ENCODE results near the gene NRP1.
A peak's percentile ranks its signal among the peaks of the same experiment; 100 is the strongest.

NRP1 gene

GRCh38 chr10:33256458-33256857 lies 78.0 kb downstream of the NRP1 start:
- no peak for DNase-seq

GRCh38 chr10:33254556-33255160 lies 79.8 kb downstream of the NRP1 start:
- DNase-seq = no peak

DNA sequence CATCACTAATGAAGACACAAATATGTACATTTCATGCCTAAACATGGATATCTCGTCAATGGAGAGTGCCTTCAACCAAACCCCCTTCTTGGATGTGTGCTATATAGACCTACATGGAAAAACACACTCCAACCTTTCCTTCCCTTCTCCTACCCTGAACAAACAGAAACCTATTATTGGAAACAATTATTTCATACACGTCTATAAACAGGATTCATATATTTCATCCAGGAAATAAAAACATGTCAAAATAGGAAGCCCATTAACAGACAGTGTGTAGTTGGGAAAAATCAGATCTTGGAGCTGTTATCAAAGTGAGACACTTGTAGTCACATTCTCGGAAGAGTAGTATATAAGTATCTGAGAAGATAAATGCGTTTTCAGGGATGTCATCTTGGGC lies 81.1 kb downstream of the NRP1 start:
- DNase-seq = no peak

DNA sequence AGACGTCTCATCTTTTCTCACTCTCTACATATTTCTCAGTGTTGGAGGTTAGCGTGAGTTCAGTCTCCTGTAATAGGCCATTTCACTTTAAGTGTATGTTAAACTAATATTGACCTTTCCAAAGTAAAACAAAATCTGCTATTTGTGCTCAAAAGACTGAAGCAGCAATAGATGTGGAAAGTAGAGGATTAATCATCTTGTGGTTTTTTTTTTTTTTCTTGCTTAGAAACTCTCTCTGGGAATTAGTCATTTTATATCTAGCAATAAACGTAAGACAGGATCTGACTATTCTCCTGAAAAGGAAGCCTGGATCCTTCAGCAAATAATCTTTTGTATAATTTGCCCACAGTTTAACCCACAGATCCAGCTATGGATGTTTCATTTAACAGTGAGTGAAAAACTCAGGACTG lies 81.7 kb downstream of the NRP1 start:
- peak; percentile 9 for DNase-seq

DNA sequence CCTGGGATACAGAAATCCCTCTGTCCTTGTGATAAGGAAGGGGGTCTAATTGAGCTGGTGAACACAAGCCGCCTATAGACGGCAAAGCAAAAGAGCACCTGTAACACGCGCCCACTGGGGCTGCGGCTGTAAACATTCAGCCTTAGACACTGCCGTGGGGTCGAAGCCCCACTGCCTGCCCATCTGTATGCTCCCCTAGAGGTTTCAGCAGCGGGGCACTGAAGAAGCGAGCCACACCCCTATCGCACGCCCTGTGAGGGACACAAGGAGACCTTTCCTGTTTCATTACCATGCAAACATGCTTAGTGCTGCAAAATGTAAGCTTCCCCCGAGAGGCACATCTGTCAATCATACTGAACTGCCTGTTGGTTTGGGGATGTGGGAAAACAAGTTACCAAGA lies 82.1 kb downstream of the NRP1 start:
- DNase-seq = no peak

DNA sequence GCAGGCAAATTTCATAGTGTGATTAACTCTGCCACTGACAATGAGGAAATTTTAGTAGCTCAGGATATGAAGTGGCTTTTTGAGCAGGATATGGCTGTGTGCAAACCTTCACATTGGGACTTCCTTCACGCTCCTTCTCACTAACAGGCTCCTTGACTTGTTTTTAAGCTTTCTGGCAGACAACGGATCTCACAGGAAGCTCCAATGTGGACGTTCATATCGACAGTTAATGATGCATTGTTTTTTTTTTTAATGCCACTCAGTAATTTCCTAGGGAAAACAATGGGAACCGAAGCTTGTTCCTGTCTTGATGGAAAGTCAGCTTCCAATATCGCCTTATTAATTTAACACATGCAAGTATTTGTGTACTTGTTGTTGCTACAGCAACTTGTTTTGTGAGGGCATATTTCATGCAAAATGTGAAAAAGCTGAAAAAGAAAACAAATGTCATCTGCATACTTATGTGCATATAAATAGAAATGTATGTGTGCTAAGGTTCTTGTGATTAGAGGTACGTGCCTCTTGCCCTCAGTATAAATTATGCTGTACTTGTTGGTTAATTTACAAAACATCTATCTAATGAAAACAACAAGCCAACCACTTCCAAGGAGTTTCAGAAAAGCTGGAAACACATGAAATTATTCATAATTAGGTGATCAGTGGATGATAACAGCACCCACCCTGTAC lies 84.7 kb downstream of the NRP1 start:
- DNase-seq = no peak

- DNase-seq = no peak
Measured at GRCh38 chr10:33249137-33249536, 85.3 kb downstream of the NRP1 start.

GRCh38 chr10:33248638-33249037 lies 85.8 kb downstream of the NRP1 start:
- peak; percentile 55 for DNase-seq

GRCh38 chr10:33247221-33247922 lies 87.1 kb downstream of the NRP1 start:
- no peak for DNase-seq

GRCh38 chr10:33245343-33245742 lies 89.1 kb downstream of the NRP1 start:
- no peak for DNase-seq

- DNase-seq = no peak
Measured at GRCh38 chr10:33244354-33244967, 90.0 kb downstream of the NRP1 start.

- no peak for DNase-seq
Measured at GRCh38 chr10:33243703-33244102, 90.8 kb downstream of the NRP1 start.

GRCh38 chr10:33242931-33243330 lies 91.5 kb downstream of the NRP1 start:
- no peak for DNase-seq

GRCh38 chr10:33241351-33241750 lies 93.1 kb downstream of the NRP1 start:
- DNase-seq = no peak

- no peak for DNase-seq
Measured at GRCh38 chr10:33240931-33241330, 93.5 kb downstream of the NRP1 start.

GRCh38 chr10:33240258-33240657 lies 94.2 kb downstream of the NRP1 start:
- DNase-seq = no peak

DNA sequence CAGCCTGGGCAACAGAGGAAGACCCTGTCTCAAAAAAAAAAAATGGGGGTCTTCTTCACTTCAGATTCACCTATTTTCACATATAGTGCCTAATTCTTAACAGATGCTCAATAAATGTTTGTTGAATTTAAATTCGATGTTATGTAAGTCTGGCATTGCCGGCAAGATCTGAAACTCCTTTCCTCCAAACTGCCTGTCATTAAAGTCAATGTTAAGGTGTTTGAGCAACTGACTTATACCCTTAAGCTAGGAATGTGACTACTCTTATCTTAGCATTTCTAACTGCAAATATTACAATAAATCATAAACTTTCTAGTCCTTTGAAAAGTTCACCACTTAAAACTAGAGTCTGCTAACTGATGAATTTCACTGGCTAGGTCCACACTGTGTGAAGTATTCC lies 95.2 kb downstream of the NRP1 start:
- DNase-seq = no peak

- DNase-seq = peak; percentile 55
Measured at GRCh38 chr10:33238643-33239042, 95.8 kb downstream of the NRP1 start.

GRCh38 chr10:33237736-33238624 lies 96.5 kb downstream of the NRP1 start:
- DNase-seq = peak; percentile 91

DNA sequence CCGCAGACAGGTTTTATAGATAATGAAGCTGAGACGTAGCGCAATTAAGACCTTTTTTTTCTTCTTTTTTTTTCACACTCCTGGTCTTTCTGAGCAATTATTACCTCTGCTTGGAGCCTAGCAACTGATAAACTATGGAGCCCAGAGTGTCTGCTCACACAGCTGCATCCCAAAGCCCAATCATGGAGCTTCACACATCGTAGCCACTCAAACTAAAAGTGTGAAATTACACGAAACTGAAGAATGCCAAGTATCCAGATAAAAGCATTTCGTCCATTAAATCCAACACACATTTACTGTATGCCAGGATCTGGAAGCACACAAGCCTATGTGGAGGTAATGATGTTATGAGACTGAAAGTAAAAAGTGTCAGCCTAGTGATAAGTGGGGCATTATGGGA lies 97.6 kb downstream of the NRP1 start:
- DNase-seq = no peak

GRCh38 chr10:33235951-33236350 lies 98.5 kb downstream of the NRP1 start:
- DNase-seq = no peak

GRCh38 chr10:33235251-33235884 lies 99.1 kb downstream of the NRP1 start:
- no peak for DNase-seq

Data from NCI-H226 (cell line).